Astrocyte (in vitro differentiated cells and primary cell): ENCODE data around the gene CCDC78. TPM values are rescaled to one million over a fixed set of nuclear protein-coding genes. Genes with fewer than 3 reads are reported as not detected.

Experiments used
- DNase-seq: peaks from one replicate; pipeline ENCODE4 v3.0.0-alpha.2; 2010; ENCODE audit warnings: low read depth
- FAIRE-seq: peaks from 2 replicates; lab custom pipeline; 2011; peaks lifted over from hg19 to GRCh38; lab: Jason Lieb, UNC
- H2AFZ ChIP-seq: 2 replicates; pipeline ENCODE4 v1.6.0; 2012; ENCODE audit warnings: low read depth, low read length, inconsistent platforms
- H3K27ac ChIP-seq: 2 replicates; pipeline ENCODE4 v1.5.1; 2011; ENCODE audit warnings: low read depth, low read length, inconsistent platforms
- H3K27me3 ChIP-seq: 2 replicates; pipeline ENCODE4 v1.6.0; 2011; ENCODE audit warnings: low read length, inconsistent platforms; ENCODE audit not compliant: insufficient read depth
- H3K36me3 ChIP-seq: 2 replicates; pipeline ENCODE4 v1.5.1; 2011; ENCODE audit warnings: low read length, inconsistent platforms; ENCODE audit not compliant: insufficient read depth
- H3K4me1 ChIP-seq: 2 replicates; pipeline ENCODE4 v1.5.1; 2011; ENCODE audit warnings: low read length, inconsistent platforms; ENCODE audit not compliant: insufficient read depth
- H3K4me2 ChIP-seq: 2 replicates; pipeline ENCODE4 v1.6.0; 2012; ENCODE audit warnings: low read length, inconsistent platforms
- H3K4me3 ChIP-seq: 2 replicates; pipeline ENCODE4 v1.5.1; 2011; ENCODE audit warnings: low read depth, mild to moderate bottlenecking, low read length, inconsistent platforms; ENCODE audit not compliant: insufficient read depth
- H3K79me2 ChIP-seq: 2 replicates; pipeline ENCODE4 v1.6.0; 2012; ENCODE audit warnings: mild to moderate bottlenecking, low read length, inconsistent platforms; ENCODE audit not compliant: insufficient read depth
- H3K9ac ChIP-seq: 2 replicates; pipeline ENCODE4 v1.6.0; 2012; ENCODE audit warnings: mild to moderate bottlenecking, low read length, inconsistent platforms
- H3K9me3 ChIP-seq: 2 replicates; pipeline ENCODE4 v1.5.1; 2012; ENCODE audit warnings: low read depth, mild to moderate bottlenecking, low read length, inconsistent platforms; ENCODE audit not compliant: insufficient read depth
- H4K20me1 ChIP-seq: 2 replicates; pipeline ENCODE4 v1.6.0; 2012; ENCODE audit warnings: low read length, inconsistent platforms; ENCODE audit not compliant: insufficient read depth
- H3K27ac Mint-ChIP-seq: one replicate; pipeline ENCODE4 v1.8.0; 2021; ENCODE audit warnings: mild to moderate bottlenecking, mixed read lengths; ENCODE audit not compliant: unreplicated experiment
- H3K27me3 Mint-ChIP-seq: one replicate; pipeline ENCODE4 v1.8.0; 2021; ENCODE audit warnings: low read depth, mixed read lengths; ENCODE audit not compliant: unreplicated experiment
- H3K36me3 Mint-ChIP-seq: one replicate; pipeline ENCODE4 v1.8.0; 2021; ENCODE audit warnings: low read depth, mixed read lengths; ENCODE audit not compliant: unreplicated experiment
- H3K4me1 Mint-ChIP-seq: one replicate; pipeline ENCODE4 v1.8.0; 2021; ENCODE audit warnings: low read depth, mixed read lengths; ENCODE audit not compliant: unreplicated experiment
- H3K4me3 Mint-ChIP-seq: one replicate; pipeline ENCODE4 v1.8.0; 2021; ENCODE audit warnings: mild to moderate bottlenecking, moderate library complexity, mixed read lengths; ENCODE audit not compliant: unreplicated experiment
- H3K9me3 Mint-ChIP-seq: one replicate; pipeline ENCODE4 v1.8.0; 2021; ENCODE audit warnings: mild to moderate bottlenecking, mixed read lengths; ENCODE audit not compliant: unreplicated experiment
- CTCF ChIP-seq: IDR thresholded peaks from 2 replicates; pipeline ENCODE4 v1.5.1; 2011; ENCODE audit warnings: low read depth, mild to moderate bottlenecking, inconsistent platforms, low read length, moderate library complexity; ENCODE audit not compliant: insufficient read depth
- EZH2 ChIP-seq: IDR thresholded peaks from 2 replicates; pipeline ENCODE4 v1.6.1; 2012; ENCODE audit warnings: mild to moderate bottlenecking, low read length, inconsistent platforms; ENCODE audit not compliant: insufficient read depth
- total RNA-seq: library from RNA; stranded (reverse); gene quantifications from 2 replicates; pipeline ENCODE4 v1.2.1, GENCODE V29; 2021

CCDC78 gene
- total RNA-seq, 1 donor from 2014 or later = 4.7 TPM

DNA sequence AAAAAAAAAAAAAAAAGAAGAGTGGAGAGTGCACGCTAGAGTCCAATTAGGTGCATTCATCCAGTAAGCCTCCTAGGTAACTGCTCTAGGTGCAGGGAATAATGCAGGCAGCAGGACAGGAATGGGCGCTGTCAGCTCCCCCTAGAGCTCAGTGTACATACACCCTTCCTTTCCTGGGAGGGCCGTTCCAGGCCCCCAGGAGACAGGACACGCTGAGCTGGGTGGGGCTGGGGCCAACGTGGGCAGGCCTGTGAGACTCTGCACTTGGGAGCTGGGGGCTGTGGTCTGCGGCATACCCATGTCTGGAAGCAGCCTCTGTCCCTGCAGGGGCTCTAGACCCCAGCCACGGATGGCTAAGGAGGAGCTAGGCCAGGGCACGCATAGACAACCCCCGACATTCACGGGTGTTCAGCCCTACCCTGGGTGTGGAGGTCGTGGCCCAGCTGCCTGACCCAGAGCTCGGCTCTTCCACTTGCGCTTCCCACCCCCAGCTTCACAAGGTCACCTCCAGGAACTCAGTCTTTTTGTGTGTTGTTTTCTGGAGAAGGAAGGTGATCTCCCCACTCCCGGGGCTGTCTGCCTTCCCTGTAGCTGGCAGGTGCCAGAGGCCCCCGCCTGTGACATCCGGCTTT, 6.3 kb downstream of the CCDC78 start:
- Mint-ChIP-seq H3K36me3 (no peaks in the 10 kb centered on the region), H3K4me1 (no peaks in the 10 kb centered on the region), H3K9me3 (no peaks in the 10 kb centered on the region), H3K4me3 (peak overlapping the region; percentile 86), H3K27me3 (no peaks in the 10 kb centered on the region), H3K27ac (peak overlapping the region; percentile 26)
- H3K36me3 ChIP-seq = no peaks in the 10 kb centered on the region
- H3K4me3 ChIP-seq = peak overlapping the region; percentile 73
- no peak for DNase-seq
- H4K20me1 ChIP-seq = peaks cover 50% of the 10 kb centered on the region
- FAIRE-seq = no peak
- peak overlapping the region; percentile 91 for H2AFZ ChIP-seq
- H3K9me3 ChIP-seq = no peaks in the 10 kb centered on the region
- peak; percentile 13 for TF ChIP-seq CTCF
- TF ChIP-seq EZH2 = no peak
- H3K4me2 ChIP-seq = peak overlapping the region; percentile 99
- H3K4me1 ChIP-seq = peaks cover 31% of the 10 kb centered on the region
- peak overlapping the region; percentile 83 for H3K9ac ChIP-seq
- no peak overlapping the region for H3K27ac ChIP-seq
- H3K27me3 ChIP-seq = no peaks in the 10 kb centered on the region
- H3K79me2 ChIP-seq = peaks cover 7% of the 10 kb centered on the region

DNA sequence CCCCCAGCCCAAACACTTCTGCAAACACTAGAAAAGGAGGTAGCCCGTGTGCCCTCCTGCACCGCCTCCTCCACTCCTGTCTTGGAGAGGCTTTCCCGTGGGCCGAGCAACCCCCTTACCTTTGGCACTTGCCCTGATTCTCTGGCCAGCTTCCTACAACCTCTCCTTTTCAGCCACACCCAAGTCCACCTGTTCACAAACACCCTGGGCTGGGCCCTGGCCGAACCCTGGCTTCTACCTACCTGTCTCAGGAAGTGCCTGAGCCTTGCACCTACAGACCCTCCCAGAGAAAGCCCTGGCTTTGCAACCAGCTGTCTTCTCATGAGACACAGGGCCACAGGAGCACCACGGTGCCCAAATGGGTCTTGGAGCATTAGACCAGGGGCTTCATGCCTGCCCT, 7.3 kb downstream of the CCDC78 start:
- peaks cover 7% of the 10 kb centered on the region for H3K79me2 ChIP-seq
- TF ChIP-seq CTCF (no peak), EZH2 (no peak)
- no peak overlapping the region for H3K4me2 ChIP-seq
- H3K9ac ChIP-seq = no peak overlapping the region
- H3K27me3 ChIP-seq = no peaks in the 10 kb centered on the region
- H3K4me3 Mint-ChIP-seq = peak overlapping the region; percentile 67
- no peaks in the 10 kb centered on the region for H3K36me3 Mint-ChIP-seq
- peaks cover 38% of the 10 kb centered on the region for H3K4me1 ChIP-seq
- no peaks in the 10 kb centered on the region for H3K9me3 Mint-ChIP-seq
- H4K20me1 ChIP-seq = peaks cover 47% of the 10 kb centered on the region
- no peaks in the 10 kb centered on the region for H3K27me3 Mint-ChIP-seq
- no peaks in the 10 kb centered on the region for H3K9me3 ChIP-seq
- H3K36me3 ChIP-seq = no peaks in the 10 kb centered on the region
- H2AFZ ChIP-seq = no peak overlapping the region
- H3K4me1 Mint-ChIP-seq = no peaks in the 10 kb centered on the region
- H3K4me3 ChIP-seq = no peak overlapping the region
- no peak overlapping the region for H3K27ac ChIP-seq
- H3K27ac Mint-ChIP-seq = no peak overlapping the region
- FAIRE-seq = no peak
- DNase-seq = no peak

DNA sequence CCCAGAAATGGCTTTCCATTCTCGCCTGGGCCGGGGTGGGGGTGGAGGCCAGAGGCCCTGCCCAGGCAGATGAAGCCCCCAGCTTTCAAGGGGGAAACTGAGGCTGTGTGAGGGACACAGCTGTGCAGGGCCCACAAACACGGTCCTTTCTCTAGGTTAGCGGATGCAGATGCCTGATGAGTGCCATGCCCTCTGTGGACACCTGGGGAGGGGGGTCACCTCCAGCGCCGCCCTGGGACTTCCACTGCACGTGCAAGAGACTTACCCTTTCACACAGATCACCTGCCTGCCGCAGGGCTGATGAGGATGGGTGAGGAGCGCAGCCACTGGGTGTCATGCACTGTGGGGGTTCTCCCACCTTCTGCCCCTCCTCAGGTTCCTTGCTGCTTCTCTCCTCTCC, 7.9 kb downstream of the CCDC78 start:
- Mint-ChIP-seq H3K9me3 (no peaks in the 10 kb centered on the region), H3K27ac (no peak overlapping the region), H3K4me3 (peak overlapping the region; percentile 20), H3K27me3 (no peaks in the 10 kb centered on the region), H3K36me3 (no peaks in the 10 kb centered on the region), H3K4me1 (no peaks in the 10 kb centered on the region)
- no peak for FAIRE-seq
- no peak overlapping the region for H3K9ac ChIP-seq
- peaks cover 7% of the 10 kb centered on the region for H3K79me2 ChIP-seq
- no peak for DNase-seq
- H2AFZ ChIP-seq = no peak overlapping the region
- no peak overlapping the region for H3K4me3 ChIP-seq
- H4K20me1 ChIP-seq = peaks cover 47% of the 10 kb centered on the region
- no peak overlapping the region for H3K4me2 ChIP-seq
- H3K27me3 ChIP-seq = no peaks in the 10 kb centered on the region
- H3K36me3 ChIP-seq = no peaks in the 10 kb centered on the region
- H3K4me1 ChIP-seq = peaks cover 38% of the 10 kb centered on the region
- H3K9me3 ChIP-seq = no peaks in the 10 kb centered on the region
- TF ChIP-seq CTCF (no peak), EZH2 (no peak)
- no peak overlapping the region for H3K27ac ChIP-seq
